GM04504 (cell line): Measurements from ENCODE around the gene ARHGAP31.
A peak's percentile ranks its signal among the peaks of the same experiment; 100 is the strongest.
"Not testable (repeated sequence)": the region's sequence is repeated elsewhere in the genome, so short reads cannot be mapped to it uniquely, and the experiment has no call there.

ENCODE experiments used
- DNase-seq: peaks from one replicate; pipeline ENCODE4 v3.0.0-alpha.2; 2012; ENCODE audit warnings: low read depth

ARHGAP31 gene

DNA sequence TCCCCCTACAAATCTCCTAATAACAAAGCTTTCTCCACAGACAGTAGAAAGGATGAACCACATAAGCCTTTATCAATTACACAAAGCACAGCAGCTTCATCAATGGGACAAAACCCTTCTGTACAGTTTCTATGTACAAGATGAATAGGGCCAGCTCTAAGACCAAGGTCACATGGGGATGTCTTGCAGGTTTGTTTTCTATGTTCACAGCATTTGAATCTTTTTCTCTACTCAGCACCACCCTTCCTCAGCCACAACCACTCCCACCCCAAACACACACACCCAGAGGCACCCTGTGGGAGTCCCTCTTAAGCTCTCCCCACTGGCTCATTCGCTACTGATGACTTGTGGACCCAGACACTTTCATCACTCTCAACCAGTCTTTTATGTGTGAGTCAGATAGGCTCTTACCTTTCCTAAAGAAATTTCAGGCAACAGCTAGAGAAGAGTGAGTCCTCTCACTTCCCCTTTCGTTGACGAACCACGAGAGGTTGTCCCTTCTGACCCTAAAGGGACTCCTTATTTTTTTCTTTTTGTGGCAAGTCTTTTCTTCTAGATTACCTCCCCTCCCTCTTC lies 57.9 kb downstream of the ARHGAP31 start:
- no peak for DNase-seq

DNA sequence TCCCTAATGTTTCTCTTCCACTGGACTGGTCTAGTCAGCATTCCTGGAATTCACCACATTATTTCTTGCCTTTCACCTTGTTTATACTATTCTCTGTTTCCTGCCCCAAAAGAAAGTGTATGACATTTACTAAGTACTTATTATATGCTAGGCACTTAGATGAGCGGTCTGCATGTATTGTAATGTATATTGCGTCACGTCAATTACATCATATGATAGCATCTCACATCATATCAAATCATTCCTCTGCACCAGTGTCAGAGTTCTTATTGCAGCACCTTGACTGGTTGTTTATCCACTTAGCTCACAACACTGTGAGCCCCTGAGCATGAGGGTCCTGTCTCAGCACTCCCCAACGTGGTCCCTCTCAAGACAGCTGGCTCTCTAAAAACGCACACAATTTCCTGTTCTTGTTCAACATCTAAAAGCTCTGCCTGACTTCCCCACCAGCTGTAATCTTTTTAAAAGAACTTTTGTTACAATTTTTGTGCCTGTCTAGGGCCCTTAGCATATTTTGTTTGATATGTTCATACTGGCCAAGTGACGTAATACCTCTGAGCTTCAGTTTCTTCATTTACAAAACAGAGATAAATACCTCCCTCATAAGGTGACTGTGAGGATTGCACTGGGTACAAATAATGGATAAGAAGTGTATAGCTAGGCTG lies 58.8 kb downstream of the ARHGAP31 start:
- DNase-seq = peak; percentile 39

- DNase-seq = not testable (repeated sequence)
Measured at GRCh38 chr3:119355608-119356007, 61.4 kb downstream of the ARHGAP31 start.

- DNase-seq = no peak
Measured at GRCh38 chr3:119356646-119357045, 62.5 kb downstream of the ARHGAP31 start.

DNA sequence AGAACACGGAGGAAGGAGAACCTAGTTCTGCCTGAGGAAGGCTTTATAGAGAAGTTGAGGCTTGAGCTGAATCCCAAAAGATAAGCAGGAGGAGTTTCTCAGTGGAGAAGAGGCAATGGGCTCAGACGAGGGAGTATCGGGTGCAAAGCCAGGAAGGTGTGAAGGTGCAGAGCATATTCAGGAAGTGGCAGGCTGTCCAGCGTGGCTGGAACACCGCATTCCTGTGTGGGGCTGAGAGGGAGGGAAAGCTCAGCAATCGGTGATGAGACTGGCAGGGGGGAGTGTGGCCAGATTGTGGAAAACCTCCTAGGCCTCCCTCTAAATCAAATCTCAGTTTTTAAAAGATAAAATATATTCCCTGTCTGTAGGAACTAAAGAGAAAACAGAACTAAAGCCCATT lies 63.0 kb downstream of the ARHGAP31 start:
- DNase-seq = no peak

DNA sequence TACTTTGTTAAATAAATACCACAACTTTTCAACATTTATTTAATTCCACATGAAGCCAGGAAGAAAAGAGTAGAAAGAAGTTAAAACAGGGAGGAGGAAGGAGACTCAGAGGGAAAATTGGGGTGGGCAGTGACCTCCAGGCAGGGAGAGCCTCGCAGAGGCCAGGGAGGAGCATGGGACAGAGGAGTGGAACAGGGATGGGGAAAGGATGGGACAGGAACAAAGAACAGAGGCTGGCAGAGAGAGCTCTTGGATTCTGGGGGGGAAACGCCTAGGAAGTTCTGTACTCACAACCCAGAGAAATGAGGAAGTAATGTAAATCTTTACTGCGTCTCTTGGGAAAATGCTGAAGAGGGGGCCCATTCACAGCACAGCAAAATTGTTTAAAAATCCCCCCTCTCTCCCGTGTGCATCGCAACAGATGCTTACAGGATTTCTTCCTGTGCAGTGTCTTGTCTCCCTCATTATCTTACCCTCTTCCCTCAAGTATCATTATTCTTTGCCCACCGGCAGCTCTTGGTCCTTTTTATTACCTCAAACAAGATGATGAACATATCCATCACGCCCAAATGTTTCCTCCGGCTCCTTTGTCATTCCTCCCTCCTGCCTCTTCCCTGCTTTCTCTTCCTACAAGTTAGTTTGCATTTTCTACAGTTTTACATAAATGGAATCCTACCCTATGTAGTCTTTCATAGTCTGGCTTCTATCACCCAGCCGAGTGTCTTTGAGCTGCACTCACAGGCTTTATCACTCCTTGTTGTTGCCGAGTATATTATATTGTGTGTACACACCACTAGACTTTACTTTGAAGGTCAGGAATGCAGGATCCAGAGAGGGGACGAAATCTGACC lies 65.5 kb downstream of the ARHGAP31 start:
- no peak for DNase-seq

DNA sequence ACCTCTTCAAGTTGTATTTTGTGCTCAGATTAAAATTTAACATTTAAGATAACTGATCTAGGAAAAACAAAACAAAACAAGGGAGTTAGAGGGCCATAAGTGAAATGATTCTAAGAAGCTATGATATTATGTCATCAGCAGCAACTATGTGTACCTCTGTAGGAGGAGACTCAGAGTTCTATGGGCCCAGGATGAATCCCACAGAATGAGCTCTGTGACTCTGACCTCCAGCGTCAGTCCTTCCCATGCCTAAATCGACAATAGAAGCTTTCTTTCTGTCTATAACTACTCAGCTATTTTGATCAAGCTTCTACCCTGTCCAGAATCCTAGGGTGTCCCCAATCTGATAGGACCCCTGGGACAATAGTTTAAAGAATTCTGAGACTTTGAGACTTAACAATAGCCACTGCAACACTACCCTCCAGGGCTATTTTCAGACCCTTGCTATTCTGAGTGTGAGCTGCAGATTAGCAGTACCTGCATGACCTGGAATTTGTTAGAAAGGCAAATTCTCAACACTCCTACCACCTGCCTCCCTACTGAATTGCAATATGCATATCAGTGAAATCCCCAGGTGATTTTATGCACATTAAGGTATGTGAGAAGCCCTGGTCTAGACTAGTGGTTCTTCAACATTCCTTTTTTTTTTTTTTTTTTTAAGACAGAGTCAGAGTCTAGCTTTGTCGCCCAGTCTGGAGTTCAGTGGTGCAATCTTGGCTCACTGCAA lies 66.7 kb downstream of the ARHGAP31 start:
- DNase-seq = no peak

- no peak for DNase-seq
Measured at GRCh38 chr3:119362010-119362409, 67.8 kb downstream of the ARHGAP31 start.

GRCh38 chr3:119362940-119363725 lies 69.0 kb downstream of the ARHGAP31 start:
- no peak for DNase-seq

DNA sequence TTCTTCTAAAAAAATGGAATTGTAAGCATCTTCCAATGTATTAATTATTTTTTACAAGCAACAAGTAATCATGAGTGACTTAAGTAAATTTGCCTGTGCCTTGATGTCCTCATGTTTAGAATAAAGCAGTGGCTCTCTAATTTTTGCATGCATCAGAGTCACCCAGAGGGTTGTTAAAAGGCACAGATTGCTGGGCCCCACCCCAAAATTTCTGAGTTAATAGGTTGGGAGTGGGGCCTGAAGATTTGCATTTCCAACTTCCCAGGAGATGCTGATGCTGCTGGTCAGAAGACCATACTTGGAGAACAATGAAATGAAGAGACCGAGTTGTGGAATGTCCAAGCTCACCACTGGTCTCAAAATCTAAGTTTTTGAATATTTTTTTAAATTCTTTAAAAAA lies 70.2 kb downstream of the ARHGAP31 start:
- DNase-seq = no peak

DNA sequence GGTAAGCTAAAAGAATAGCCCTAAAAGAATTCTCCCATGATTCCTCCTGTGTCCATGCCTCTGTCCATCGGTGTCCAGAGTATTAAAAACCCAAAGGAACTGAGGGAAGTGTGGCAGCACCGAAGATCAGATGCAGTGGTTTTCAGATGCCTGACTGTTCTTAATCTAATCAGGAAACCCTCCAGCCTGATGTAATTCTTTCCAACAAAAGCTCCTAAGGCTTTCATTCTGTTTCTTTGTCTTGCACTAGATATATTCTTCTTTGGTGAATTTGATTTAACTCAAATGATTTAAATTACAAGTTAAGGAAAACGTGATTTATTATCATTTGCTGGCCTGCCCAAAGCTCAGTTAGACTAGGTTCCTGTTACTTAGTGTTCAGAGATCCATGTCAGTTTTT lies 71.2 kb downstream of the ARHGAP31 start:
- no peak for DNase-seq

GRCh38 chr3:119367000-119367399 lies 72.8 kb downstream of the ARHGAP31 start:
- DNase-seq = no peak

DNA sequence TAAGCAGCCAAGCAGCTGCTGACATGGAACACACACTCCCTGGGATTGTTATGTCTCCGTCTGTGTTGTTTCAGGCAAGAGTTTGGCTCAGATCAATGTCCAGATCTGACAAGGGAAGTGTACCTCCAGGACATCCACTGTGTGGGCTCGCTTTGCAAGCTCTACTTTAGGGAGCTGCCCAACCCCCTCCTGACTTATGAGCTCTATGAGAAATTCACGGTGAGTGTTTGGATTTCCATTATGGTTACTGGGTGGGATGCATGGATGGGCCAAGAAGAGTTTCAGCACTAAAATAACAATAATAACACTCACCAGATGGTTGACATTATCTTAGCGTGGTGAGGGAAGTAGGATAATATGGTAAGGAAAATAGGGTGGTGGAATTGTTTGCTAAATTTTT lies 74.1 kb downstream of the ARHGAP31 start:
- DNase-seq = no peak

GRCh38 chr3:119371786-119372185 lies 77.6 kb downstream of the ARHGAP31 start:
- DNase-seq = not testable (repeated sequence)

DNA sequence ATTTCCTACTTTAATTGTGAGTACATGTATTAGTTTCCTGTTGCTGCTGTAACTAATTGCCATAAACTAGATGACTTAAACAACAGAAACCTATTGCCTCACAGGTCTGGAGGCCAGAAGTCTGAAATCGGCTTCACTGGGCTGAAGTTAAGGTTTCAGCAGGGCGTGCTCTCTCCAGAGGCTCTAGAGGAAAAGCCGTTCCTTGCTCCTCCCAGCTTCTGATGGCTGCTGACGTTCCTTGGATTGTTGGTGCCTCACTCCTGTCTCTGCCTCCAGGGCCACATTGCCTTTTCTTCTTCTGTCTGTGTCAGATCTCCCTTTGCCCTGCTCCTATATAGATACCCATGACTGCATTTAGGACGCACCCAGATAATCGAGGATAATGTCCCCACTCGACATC lies 80.9 kb downstream of the ARHGAP31 start:
- no peak for DNase-seq

GRCh38 chr3:119375510-119375909 lies 81.3 kb downstream of the ARHGAP31 start:
- no peak for DNase-seq

DNA sequence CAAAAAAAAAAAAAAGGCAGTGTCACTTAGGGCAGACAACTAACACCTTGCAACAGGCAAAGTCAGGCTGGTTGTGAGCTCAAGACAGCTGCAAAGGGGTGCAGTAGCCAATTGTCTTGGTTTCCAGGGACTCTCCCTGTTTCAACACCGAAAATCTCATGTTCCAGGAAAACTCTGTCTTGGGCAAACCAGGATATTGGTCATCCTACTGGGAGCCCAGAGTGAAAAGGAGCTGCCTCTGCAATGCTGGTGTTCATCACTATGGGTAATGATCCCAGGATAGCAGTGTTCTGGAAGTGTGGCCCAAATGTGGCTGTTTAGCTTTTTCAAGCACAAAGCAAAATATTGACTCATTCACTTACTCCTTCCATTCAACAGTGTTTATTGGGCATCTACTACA lies 82.6 kb downstream of the ARHGAP31 start:
- DNase-seq = no peak

DNA sequence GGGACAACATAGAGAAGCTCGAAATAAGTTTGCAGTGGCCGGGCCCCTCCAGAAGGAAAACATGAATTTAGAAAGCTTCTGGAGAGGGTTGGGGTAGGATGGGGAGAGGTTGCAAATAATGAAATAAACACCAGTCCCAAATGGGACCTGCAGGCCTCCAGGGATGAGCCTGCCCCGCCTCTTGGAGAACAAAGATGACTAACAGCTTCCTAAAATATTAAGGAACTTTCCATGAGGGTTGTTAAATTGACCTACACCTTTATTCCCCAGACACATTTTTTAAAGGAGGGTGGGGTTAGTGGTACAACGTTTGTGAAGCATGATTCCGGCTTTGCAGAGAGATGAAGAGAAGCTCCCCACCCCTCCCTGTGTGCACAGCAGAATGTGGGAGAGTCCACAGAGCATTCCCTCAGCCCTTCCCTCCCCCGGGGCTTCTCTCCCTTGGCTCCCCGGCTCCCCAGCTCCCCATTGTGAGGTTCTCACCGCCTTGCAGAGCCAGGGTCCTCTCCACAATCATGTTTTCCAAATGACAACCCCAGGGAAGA lies 84.1 kb downstream of the ARHGAP31 start:
- DNase-seq = no peak

DNA sequence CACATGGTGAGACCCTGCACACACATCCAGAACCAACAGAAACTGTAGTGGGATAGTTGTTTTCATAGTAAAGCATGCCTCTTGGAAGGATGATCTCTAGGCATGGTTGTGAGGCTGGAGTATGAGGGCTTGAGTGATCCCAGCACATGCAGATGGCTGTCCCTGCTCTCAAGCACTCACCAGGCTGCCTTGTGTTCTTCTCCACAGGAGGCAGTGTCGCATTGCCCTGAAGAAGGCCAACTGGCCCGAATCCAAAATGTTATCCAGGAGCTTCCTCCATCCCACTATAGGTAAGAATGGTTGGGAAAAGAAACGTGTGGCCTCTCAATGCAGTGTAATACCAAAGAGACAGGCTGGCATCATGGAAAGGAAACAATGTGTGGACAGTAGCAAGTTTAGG lies 86.5 kb downstream of the ARHGAP31 start:
- DNase-seq = no peak

DNA sequence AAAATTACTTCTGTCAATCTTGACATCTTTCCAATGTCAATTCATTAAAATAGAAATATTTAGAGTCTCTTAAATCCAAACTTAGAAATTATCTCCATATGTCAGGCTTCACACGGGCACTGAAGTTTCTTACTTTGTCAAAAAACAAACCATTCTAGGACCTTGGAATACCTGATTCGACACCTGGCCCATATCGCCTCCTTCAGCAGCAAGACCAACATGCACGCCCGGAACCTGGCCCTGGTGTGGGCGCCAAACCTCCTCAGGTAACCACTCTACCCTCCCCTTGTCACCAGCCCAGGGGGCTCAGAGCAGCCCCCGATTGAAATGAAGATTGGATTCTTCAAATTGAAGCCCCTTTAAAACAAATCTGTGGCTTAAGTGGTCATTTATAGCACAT lies 88.0 kb downstream of the ARHGAP31 start:
- no peak for DNase-seq

- no peak for DNase-seq
Measured at GRCh38 chr3:119388577-119388976, 94.4 kb downstream of the ARHGAP31 start.
